H1 (cell line): ENCODE data around the gene FARSB. TPM values are rescaled to one million over a fixed set of nuclear protein-coding genes. Genes with fewer than 3 reads are reported as not detected.

Source experiments
- polyA plus RNA-seq, 7 experiments: library from polyadenylated mRNA; depleted of rRNA in 3 of 7; stranded (reverse) in 5 of 7; unstranded in 2 of 7; fragments of >200 nt in 5 of 7; fragments of 200-250 nt in 2 of 7; gene quantifications; 1 replicate in 5 of 7; 2 replicates in 1 of 7; 4 replicates in 1 of 7; pipeline versions ENCODE4 v1.2.1 to v1.2.3, GENCODE V29; 2011 to 2013; ENCODE audit warnings: missing spikeins in 2 of 7, mixed read lengths in 2 of 7
- total RNA-seq: library from RNA; stranded (reverse); fragmentation: NEBNext Ultra II Directional; extraction: Animal tissue kit (Norgen Biotek cat#: 25700); gene quantifications from 2 replicates; pipeline ENCODE4 v1.2.1, GENCODE V29; 2021

The FARSB gene
- total and polyA plus RNA-seq, 2 of the 8 experiments (the other 6 are each of a cell fraction or from before 2014, with no cell fraction given), result 21.0 to 37.9 TPM

Other genes starting within 250 kb of the FARSB start
- gene SGPP2, start 231.5 kb downstream of the FARSB start, total RNA-seq, result not detected in 2 replicates
- 0.27 and 0.29 TPM in 2 replicates for gene SGPP2, start 231.5 kb downstream of the FARSB start, polyA plus RNA-seq (2011; rRNA removed)
- gene MOGAT1, start 15.6 kb upstream of the FARSB start, total RNA-seq, result 0.31 and 0.67 TPM in 2 replicates
- 0.11 TPM in 2 replicates for gene MOGAT1, start 15.6 kb upstream of the FARSB start, polyA plus RNA-seq (2011; rRNA removed)
- gene ACSL3, start 204.9 kb upstream of the FARSB start, total RNA-seq, result 94.0 and 98.1 TPM in 2 replicates
- gene ACSL3, start 204.9 kb upstream of the FARSB start, polyA plus RNA-seq (2011; rRNA removed), result 37.5 and 53.3 TPM in 2 replicates